ENCODE results near the gene PAX5.

PAX5 gene

GRCh38 chr9:36902080-36902716, 131.9 kb downstream of the PAX5 start:
- TF ChIP-seq ZFX (IDR thresholded peaks at IDR 0.05) (no peak), CTCF (conservative IDR thresholded peaks at IDR 0.05) (no peak)
- no peak overlapping the region for H3K27ac ChIP-seq

- no peak for TF ChIP-seq ZFX (IDR thresholded peaks at IDR 0.05)
- no peak for TF ChIP-seq CTCF (conservative IDR thresholded peaks at IDR 0.05)
- H3K27ac ChIP-seq = no peak overlapping the region
Observed at GRCh38 chr9:36901528-36901927, 132.5 kb downstream of the PAX5 start.

- TF ChIP-seq ZFX (IDR thresholded peaks at IDR 0.05) (no peak), CTCF (conservative IDR thresholded peaks at IDR 0.05) (no peak)
- no peak overlapping the region for H3K27ac ChIP-seq
Observed at GRCh38 chr9:36900856-36901220, 133.2 kb downstream of the PAX5 start.

- TF ChIP-seq ZFX (IDR thresholded peaks at IDR 0.05) = no peak
- TF ChIP-seq CTCF (conservative IDR thresholded peaks at IDR 0.05) = no peak
- H3K27ac ChIP-seq = no peak overlapping the region
Observed at GRCh38 chr9:36900136-36900855, 133.8 kb downstream of the PAX5 start.

- no peak for TF ChIP-seq CTCF (conservative IDR thresholded peaks at IDR 0.05)
- no peak for TF ChIP-seq ZFX (IDR thresholded peaks at IDR 0.05)
- H3K27ac ChIP-seq = no peak overlapping the region
Observed at GRCh38 chr9:36899406-36899805, 134.7 kb downstream of the PAX5 start.

GRCh38 chr9:36898431-36899020, 135.5 kb downstream of the PAX5 start:
- H3K27ac ChIP-seq = no peak overlapping the region
- TF ChIP-seq CTCF (conservative IDR thresholded peaks at IDR 0.05) (no peak), ZFX (IDR thresholded peaks at IDR 0.05) (no peak)

- TF ChIP-seq ZFX (IDR thresholded peaks at IDR 0.05) = no peak
- TF ChIP-seq CTCF (conservative IDR thresholded peaks at IDR 0.05) = no peak
- no peak overlapping the region for H3K27ac ChIP-seq
Observed at GRCh38 chr9:36897478-36897877, 136.6 kb downstream of the PAX5 start.
